Ramos (cell line): ENCODE measurements around the gene RHOT2.

Experiments used
- in situ Hi-C: fragments of 300-500 bp; cut with MboI; formaldehyde crosslinking; loops from one replicate; pipeline ENCODE4 v1.14.3; 2022; ENCODE audit warnings: low sequenced_read_pairs; ENCODE audit not compliant: unreplicated experiment

The RHOT2 gene

DNA sequence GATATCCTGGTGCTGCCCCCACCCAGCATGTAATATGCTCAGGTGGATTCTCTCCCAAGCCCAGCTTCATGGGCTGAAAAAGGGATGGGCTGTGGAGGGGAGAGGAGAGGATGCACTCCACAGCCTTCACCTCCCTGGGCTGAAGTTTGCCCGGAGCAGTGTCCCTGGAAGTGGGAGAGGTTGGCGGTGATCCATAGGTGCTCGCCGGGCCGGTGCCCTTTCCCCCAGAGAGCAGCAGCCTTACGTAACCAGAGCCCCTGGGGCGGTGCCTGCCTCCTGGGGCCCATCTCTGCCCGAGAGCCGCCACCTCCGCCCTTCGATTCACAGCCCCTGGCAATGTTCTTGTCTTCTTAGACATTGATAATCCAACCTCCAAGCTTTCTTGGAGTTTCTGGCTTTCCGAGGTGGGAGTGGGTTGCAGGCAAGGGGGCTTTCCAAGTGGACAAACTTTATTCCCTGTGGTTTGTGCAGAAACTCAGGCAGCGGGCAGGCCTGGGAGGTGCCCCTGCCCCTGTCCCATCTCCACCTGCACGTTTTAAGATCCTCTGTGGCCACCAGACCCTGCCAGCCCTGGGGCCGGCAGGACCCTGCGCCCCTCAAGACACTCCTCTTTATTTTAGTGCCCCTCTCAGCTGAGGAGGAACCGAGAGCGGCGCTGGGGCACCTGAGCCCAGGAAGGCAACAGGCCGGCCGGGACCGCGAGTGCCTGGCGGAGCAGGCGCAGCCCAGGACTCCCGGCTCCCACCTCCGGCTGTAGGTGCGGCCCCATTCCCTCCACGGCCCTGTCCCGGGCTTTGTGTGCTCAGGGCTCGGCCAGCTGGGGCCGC is 21.9 kb upstream of the RHOT2 start:
- in situ Hi-C loops, result no loop called here

DNA sequence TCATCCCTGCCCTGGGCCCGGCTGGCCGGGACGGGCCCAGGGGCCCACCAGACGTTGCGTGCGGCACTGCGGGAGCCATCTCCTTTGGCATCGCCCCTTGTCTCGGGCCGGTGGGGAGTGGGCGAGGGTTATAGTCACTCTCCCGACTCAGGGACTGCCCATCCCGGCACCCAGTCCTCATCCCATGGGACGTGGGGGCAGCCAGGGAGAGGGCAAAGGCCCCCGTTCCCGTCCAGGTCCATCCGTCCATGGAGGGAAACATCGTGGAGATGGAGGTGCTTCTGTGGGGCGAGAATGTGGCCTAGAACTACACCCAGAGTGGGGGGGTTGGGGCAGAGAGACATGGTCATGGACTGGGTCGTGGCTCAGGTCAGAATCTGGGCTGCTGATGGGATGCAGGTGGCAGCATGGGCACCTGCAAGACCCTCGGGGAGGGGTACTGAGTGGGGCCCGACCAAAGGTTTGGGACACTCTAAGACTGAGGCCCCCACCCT is 21.2 kb upstream of the RHOT2 start:
- in situ Hi-C loops, result no loop called here

DNA sequence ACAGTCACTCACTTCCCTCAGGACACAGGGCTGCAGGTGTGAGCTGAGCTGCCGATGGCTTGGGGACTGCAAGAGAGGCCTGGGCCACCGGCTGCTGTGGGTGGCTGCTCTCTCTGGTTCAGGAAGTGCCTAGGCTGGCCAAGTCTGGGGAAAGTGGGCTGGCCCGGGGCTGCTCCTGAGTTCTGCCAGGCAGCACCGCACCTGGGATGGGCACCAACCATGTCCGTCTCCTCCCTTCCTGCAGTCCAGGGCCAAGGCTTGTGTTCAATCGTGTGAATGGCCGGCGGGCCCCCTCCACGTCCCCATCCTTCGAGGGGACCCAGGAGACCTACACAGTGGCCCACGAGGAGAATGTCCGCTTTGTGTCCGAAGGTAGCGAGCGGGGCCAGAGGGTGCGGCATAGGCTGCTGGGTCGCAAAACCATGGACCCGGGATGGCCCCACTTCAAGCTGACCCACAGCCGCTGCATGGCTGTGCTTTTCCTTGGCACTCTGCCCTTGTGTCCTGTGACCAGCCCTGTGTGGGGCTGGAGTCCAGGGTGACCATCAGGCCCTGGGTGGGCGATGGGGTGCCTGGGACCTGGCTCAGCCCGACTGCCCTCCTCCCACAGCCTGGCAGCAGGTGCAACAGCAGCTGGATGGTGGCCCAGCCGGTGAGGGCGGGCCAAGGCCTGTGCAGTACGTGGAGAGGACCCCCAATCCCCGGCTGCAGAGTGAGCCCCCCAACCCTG is 20.6 kb upstream of the RHOT2 start:
- in situ Hi-C loops, result no loop called here

DNA sequence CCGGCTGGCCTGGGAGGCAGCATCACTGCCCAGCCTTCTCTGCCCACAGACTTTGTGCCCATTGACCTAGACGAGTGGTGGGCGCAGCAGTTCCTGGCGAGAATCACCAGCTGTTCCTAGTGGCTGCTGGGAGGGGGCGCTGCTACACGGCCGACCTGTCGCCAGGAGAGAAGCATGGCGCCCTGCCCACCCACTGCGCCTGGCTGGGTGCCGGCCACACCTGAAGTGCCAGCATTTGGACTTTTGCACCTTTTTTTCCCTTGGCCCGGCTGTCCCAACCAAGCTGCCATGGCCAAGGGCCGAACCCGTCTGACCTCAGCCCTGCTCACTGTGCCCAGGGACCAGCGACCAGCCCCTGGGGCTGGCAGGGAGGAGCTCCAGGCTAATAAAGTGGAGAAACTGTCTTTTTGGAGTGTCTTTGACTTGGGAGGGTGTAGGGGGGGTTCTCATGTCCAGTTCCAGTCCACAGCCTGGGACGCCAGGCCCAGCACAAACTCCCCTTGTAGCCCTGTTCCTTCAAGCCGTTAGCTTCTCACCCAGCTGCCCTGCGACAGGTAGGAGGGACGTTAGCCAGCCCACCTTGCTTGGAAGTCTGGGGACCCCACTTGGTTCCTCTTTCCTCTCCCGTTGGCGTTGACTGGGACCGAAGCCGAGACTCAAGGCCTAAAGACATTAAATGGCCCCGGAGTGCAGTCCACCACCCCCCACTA is 19.7 kb upstream of the RHOT2 start:
- in situ Hi-C loops, result no loop called here

DNA sequence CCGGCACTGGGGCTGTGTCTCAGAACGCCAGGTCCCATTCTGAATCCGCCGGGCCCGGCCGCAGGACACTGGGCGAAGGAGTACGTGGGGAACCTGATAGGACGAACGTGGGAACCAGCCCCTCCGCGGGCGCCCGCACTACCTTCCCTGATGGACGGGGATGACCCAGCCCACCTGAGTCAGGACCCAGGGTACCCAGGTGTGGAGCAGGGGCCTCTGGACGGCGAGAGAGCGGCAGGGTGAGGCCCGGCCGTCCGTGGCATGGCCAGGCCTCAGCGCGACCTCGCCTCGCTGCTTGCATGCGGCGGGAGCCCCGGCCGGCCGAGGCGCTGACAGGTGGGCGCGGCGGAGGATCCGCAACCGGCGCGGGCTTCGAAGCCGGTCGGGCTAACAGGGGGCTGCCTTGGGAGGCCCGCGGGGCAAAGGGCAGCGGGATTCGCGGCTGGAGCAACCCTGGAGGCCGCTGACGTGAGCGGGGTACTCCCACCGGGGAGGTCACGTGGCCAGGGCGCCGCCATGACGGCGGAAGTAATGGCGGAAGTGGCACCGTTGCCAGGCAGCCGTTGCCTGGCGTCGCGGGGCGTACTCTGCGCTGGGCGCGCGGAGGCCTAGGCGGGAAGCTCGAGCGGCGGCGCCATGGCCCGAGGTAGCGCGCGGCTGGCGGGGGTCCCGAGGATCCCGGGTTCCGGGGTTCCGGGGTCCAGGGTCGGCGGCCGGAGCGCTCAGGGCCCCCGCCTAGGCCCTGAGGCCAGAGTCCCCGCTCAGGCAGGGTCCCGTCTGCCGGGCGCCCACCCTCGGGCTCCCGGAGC is 18.9 kb upstream of the RHOT2 start, which contains the start of gene WDR90:
TSS of gene WDR90 (plus strand) at position 585 of the 809 bp plus-strand sequence. CDS start at position 637, 52 bp downstream.
- in situ Hi-C loops, result no loop called here

DNA sequence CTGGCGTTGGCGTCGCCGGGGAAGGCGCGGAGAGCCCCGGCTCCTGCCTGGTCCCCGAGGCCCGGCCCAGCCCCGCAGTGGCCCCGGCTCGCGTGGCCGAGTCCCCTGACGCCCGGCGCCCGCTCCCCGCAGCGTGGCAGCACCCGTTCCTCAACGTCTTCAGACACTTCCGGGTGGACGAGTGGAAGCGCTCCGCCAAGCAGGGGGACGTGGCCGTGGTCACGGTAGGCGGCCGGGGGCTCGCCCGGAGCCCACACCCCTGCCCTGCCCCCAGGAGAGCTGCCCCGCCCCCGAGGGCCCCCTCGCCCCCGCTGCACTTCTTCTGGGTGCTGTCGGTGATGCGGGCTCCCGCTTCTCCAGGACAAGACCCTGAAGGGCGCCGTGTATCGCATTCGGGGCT is 18.3 kb upstream of the RHOT2 start:
- in situ Hi-C loops, result no loop called here

DNA sequence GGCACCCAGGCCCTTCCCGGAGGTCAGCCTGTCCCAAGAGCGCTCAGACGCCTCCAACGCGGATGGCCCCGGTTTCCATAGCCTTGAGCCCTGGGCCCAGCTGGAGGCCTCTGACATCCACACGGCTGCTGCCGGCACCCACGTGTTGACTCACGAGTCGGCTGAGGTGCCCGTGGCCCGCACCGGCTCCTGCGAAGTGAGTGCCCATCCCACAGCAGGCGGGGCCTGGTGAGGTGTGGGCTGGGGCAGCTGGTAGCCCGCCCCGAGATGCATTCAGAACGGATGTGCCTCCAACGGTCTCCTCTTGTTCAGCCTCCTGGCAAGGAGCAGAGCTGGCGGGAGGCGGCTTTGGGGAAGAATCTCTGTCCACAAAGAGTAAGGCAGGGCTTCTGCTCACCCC is 16.1 kb upstream of the RHOT2 start:
- in situ Hi-C loops, result no loop called here

DNA sequence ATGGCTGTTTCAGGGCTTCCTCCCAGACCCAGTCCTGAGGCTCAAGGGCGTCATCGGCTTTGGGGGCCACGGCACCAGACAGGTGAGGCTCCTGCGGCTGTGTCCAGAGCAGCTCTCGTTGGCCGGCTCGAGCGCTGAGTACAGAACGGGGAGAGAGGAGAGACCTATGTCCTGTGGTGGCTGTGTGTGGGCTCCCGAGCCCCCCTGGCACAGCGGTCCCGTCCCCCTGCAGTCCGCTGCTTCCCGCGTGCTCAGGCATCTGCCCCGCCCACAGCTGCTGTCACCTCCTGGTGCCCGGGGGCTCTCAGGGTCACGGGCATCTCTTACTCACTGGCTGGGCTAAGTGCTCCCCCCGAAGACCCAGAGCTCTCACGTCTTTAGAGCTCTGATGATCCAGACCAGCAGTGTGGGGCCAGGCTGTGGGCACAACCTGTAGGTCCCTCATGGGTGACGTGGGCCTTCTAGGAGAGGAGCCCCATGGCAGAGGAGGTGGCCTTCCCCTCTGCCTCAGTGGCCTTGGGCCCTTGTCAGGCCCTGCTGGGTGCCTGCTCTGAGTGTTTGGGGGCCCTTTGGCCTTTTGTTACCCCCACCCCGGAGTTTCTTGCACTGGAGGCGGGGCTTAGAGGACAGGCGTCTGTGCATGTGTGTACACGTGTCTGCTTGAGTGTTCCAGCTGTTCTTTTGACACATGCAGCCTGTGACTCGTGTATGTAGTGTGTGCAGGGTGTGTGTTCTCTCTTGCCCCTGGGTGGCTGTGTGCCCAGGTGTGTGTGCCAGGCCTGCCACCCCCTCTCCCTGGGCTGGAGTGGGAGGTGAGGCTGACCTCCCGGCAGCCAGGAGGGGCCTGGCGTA is 15.3 kb upstream of the RHOT2 start:
- in situ Hi-C loops, result no loop called here

DNA sequence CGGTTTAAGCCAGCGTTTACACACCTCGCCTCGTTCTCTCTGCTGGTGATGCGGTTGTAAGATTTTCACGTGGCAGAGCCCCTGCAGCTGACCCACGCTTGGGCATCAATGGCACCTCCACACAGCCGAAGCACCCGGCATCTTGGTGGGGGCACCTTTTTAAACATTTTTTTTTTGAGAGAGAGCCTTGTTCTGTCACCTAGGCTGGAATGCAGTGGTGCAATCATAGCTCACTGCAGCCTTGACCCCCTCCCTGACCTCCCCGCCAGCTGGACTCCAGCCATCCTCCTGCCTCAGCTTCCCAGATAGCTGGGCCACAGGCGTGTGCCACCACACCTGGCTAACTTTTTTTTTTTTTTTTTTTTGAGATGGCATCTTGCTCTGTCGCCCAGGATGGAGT is 13.9 kb upstream of the RHOT2 start:
- in situ Hi-C loops, result no loop called here

DNA sequence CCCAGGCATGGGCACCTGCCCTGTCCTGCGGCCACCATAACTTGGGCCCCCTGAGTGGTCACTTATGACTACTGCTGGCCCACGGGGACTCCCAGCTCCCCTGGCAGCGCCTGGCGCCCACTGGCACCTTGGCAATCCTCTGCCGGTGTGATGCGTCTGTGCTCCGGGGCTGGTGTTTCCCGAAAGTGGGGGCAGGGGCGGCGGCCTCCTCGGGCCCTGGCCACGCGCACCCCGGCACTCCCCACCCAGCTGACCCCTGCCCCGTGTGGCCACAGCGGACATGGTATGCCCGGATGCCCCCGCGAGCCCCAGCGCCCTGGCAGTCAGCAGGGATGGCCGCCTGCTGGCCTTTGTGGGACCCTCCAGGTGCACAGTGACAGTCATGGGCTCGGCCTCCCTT is 10.4 kb upstream of the RHOT2 start:
- in situ Hi-C loops, result no loop called here

DNA sequence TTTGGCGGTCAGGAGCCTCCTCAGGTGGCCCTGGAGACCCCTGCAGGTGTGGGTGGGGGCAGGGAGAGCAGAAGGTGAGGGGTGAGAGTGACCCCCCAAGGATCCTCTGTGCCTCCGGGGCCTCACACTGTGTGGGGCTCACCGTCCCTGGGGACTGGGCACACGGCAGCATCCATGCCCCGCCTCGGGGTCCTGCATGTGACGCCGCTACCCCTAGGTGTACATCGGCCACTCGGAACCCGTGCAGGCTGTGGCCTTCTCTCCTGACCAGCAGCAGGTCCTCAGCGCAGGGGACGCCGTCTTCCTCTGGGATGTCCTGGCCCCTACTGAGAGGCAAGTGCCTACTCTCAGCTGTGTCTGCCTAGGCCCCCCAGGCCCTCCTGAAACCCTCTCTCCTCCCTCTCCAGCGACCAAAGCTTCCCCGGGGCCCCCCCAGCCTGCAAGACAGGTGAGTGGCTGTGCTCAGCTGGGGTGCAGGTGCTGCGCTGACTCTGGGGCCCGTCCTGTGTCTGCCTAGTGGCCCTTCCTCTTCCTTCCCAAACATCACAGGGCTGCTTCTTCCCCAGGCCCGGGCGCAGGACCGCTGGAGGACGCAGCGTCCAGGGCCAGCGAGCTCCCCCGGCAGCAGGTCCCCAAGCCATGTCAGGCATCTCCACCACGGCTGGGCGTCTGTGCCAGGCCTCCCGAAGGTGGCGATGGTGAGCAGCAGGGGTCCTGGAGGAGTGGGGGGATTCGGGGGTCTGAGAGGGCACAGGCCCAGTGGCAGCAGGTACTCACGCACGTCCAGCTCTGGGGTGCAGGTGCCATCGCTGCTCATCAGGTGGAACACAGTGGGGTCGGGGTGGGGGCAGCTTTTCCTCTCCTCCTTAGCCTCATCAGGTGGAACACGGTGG is 9.0 kb upstream of the RHOT2 start:
- in situ Hi-C loops, result no loop called here

DNA sequence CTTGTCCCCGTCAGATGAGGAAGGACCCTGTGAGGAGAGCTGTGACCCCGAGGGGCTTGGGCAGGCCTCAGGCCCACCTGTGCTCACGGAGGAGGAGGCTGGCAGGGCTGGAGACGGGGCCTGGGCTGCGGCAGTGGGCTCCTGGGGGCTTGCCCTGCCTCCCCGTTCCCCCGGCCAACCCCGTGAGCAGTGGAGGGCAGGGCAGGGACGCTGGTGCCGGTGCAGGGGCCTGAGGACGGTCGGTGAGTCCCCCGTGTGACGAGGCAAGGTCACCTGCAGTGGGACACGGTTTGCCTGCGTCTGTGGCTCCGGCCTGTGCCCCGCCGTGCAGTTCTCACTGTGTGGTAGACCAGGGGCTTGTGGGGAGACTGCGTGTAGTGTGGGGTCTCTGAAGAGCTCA is 8.3 kb upstream of the RHOT2 start:
- in situ Hi-C loops, result no loop called here

DNA sequence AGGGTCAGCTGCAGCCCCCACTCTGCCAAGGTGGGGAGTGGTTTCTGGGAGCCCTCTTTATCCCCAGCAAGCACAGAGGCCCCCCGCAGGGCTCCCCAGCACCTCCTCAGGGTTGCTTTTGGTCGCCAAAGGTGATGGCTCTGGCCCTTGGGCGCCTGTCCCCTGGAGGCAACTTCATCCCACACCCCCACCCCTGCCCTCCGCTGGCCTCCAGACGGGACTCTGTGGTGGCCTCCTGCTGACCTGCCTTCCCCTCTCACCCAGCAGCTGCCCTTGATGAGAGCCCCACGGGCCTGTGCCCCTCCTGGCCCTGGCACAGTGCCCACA is 7.8 kb upstream of the RHOT2 start:
- in situ Hi-C loops, result no loop called here

DNA sequence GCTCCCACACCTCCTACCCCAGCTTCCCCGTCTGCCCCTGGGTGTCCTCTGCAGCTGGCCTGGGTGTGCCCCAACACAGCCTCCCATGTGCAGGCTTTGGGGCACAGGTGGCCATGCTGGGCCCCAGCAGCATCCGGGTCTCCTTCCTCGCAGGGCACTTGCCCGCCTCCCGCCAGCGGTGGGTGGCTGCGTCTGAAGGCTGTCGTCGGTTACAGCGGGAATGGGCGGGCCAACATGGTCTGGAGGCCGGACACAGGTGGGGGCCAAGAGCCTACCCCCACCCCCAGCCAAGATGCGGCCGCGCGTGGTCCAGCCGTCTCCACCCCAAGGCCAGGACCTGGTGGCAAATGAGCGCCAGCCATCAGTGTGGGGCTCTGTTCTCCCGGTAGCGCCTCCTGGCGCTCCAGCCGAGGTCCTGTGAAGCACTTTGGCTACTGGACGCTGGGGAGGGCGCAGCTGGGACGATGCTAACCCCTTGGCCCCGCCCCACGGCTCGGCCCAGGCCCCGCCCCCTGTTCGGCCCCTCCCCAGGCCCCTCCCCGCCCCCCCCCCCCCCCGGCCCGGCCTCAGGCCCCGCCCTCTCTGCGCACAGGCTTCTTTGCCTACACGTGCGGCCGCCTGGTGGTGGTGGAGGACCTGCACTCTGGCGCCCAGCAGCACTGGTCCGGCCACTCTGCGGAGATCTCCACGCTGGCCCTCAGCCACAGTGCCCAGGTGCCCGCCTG is 7.3 kb upstream of the RHOT2 start:
- in situ Hi-C loops, result no loop called here

DNA sequence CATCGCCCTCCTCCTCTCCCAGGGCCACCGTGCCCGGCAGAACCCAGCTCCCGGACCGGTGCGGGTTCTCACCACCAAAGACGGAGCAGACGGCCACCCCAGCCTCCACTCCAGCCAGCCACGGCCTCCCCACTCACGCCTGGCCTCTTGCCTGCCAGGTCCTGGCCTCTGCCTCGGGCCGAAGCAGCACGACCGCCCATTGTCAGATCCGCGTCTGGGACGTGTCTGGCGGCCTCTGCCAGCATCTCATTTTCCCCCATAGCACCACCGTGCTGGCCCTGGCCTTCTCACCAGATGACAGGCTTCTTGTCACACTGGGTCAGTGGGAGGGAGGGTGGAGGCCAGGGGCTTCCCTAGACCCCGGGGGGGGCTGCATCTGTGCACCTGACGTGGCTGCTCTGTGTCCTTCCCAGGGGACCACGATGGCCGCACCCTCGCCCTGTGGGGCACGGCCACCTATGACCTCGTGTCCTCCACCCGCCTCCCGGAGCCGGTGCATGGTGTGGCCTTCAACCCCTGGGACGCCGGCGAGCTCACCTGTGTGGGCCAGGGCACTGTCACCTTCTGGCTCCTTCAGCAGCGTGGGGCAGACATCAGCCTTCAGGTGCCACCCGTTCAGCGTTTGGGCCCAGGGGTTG is 6.6 kb upstream of the RHOT2 start:
- in situ Hi-C loops, result no loop called here

DNA sequence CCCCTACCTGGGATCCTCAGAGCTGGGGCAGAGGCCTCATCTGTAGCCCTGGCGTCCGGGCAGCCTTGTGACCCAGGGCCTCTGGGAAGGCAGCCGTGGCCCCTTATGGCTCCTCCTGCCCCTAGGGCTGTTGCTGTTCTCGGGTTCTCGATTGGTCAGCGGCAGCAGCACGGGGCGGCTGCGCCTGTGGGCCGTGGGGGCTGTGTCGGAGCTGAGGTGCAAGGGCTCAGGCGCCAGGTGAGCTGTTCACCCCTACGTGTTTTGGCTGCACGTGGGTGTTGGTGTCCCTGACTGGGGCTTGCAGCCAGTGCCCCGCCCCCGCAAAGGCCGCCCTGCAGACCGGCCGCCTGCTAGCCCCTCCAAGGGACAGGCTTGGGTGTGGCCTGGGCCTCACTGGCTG is 5.8 kb upstream of the RHOT2 start:
- in situ Hi-C loops, result no loop called here

DNA sequence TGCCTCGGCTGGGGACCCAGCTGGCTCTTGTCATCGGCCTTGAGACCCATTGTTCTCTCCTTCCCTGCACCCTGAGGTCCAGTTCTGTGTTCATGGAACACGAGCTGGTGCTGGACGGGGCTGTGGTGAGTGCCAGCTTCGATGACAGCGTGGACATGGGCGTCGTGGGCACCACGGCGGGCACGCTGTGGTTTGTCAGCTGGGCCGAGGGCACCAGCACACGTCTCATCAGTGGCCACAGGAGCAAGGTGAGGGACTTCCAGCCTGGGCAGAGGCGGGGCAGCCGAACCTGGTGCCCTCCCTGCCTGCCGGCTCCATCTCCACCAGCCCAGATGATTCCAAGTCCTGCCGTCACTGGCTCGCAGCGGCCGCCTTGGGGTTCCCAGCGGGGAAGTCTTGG is 5.3 kb upstream of the RHOT2 start:
- in situ Hi-C loops, result no loop called here
